NCI-H446 (cell line): ENCODE measurements around the gene LAG3.

Experiments
- DNase-seq, 2 experiments: peaks; one replicate each; lab custom pipeline; 2025; lab: John Stamatoyannopoulos, UW

The LAG3 gene

GRCh38 chr12:6753772-6754356, 18.5 kb upstream of the LAG3 start:
- no peak for DNase-seq

GRCh38 chr12:6754411-6754810, 17.9 kb upstream of the LAG3 start:
- no peak for DNase-seq

- no peak for DNase-seq
Observed at GRCh38 chr12:6757028-6757690, 15.2 kb upstream of the LAG3 start.

GRCh38 chr12:6758506-6759095, 13.7 kb upstream of the LAG3 start:
- DNase-seq: no peak

- no peak for DNase-seq
Observed at GRCh38 chr12:6759741-6760140, 12.6 kb upstream of the LAG3 start.

GRCh38 chr12:6763380-6763779, 8.9 kb upstream of the LAG3 start:
- DNase-seq: no peak

- peak; percentile 98 to 99 for DNase-seq
Observed at GRCh38 chr12:6764011-6764828, 8.1 kb upstream of the LAG3 start.

- DNase-seq: no peak
Observed at GRCh38 chr12:6765048-6765633, 7.2 kb upstream of the LAG3 start.

GRCh38 chr12:6765634-6766581, 6.4 kb upstream of the LAG3 start, which contains the start of gene PTMS:
PTMS (plus strand) TSS chr12:6766363; CDS start chr12:6766706, 343 bp downstream.
- peak; percentile 95 to 96 for DNase-seq

- DNase-seq: peak in 1 of 2 experiments; percentile 64
Observed at GRCh38 chr12:6766651-6767349, 5.5 kb upstream of the LAG3 start.

GRCh38 chr12:6767353-6768319, 4.7 kb upstream of the LAG3 start:
- no peak for DNase-seq

- peak in 1 of 2 experiments; percentile 27 for DNase-seq
Observed at GRCh38 chr12:6768437-6768914, 3.8 kb upstream of the LAG3 start.

GRCh38 chr12:6768990-6769389, 3.3 kb upstream of the LAG3 start:
- DNase-seq: peak in 1 of 2 experiments; percentile 62

GRCh38 chr12:6769666-6770065, 2.7 kb upstream of the LAG3 start:
- DNase-seq: no peak

- no peak for DNase-seq
Observed at GRCh38 chr12:6770094-6770493, 2.2 kb upstream of the LAG3 start.

GRCh38 chr12:6770600-6770999, 1.7 kb upstream of the LAG3 start:
- no peak for DNase-seq

GRCh38 chr12:6771091-6771495, 1.2 kb upstream of the LAG3 start:
- DNase-seq: no peak

- no peak for DNase-seq
Observed at GRCh38 chr12:6771509-6772330, 600 bp upstream of the LAG3 start.
